NB4 (cell line): ENCODE data around the gene TMEM121B.

Experiments
- MYC ChIP-seq: IDR thresholded peaks from 2 replicates; pipeline ENCODE4 v1.6.1; 2011; ENCODE audit warnings: low read depth, low read length
- POLR2A ChIP-seq: IDR thresholded peaks from 2 replicates; pipeline ENCODE4 v1.6.1; 2011; ENCODE audit warnings: mild to moderate bottlenecking; ENCODE audit not compliant: insufficient read length; ENCODE audit errors: extremely low read depth
- TF ChIP-seq, protein P1 (sequence below): IDR thresholded peaks from one replicate; pipeline ENCODE4 v1.5.1; 2012; ENCODE audit warnings: low read depth, low read length
- TF ChIP-seq, protein P2 (sequence below): IDR thresholded peaks from 2 replicates; pipeline ENCODE4 v1.6.1; 2011; ENCODE audit warnings: low read depth, low read length

DNA sequence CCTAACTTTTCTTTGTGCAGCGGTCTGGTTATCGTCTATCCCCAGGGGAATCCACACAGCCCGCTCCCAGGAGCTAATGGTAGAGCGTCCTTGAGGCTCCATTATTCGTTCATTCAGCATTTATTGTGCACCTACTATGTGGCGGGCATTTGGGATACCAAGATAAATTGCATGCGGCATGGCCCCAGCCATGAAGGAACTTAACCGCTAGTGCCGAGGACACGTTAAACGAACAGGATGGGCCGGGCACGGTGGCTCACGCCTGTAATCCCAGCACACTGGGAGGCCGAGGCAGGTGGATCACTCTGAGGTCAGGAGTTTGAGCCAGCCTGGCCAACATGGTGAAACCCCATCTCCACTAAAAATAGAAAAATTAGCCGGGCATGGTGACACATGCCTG is 11.2 kb downstream of the TMEM121B start:
- TF ChIP-seq POLR2A (no peak), MYC (no peak)
- TF ChIP-seq, protein P1, sequence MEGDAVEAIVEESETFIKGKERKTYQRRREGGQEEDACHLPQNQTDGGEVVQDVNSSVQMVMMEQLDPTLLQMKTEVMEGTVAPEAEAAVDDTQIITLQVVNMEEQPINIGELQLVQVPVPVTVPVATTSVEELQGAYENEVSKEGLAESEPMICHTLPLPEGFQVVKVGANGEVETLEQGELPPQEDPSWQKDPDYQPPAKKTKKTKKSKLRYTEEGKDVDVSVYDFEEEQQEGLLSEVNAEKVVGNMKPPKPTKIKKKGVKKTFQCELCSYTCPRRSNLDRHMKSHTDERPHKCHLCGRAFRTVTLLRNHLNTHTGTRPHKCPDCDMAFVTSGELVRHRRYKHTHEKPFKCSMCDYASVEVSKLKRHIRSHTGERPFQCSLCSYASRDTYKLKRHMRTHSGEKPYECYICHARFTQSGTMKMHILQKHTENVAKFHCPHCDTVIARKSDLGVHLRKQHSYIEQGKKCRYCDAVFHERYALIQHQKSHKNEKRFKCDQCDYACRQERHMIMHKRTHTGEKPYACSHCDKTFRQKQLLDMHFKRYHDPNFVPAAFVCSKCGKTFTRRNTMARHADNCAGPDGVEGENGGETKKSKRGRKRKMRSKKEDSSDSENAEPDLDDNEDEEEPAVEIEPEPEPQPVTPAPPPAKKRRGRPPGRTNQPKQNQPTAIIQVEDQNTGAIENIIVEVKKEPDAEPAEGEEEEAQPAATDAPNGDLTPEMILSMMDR = no peak
- TF ChIP-seq, protein P2, sequence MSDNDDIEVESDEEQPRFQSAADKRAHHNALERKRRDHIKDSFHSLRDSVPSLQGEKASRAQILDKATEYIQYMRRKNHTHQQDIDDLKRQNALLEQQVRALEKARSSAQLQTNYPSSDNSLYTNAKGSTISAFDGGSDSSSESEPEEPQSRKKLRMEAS = no peak
